Ovary (tissue), 9 donors: ENCODE data around the gene CARTPT. TPM values are rescaled to one million over a fixed set of nuclear protein-coding genes. Genes with fewer than 3 reads are reported as not detected.

Experiments used
- DNase-seq, 5 donors: peaks; one replicate each; pipeline ENCODE4 v3.0.0-alpha.2; 2019 to 2020
- H3K27ac ChIP-seq, 2 donors: fragments of 200-600 bp; one replicate each; pipeline versions ENCODE4 v1.5.1 to v1.8.0; 2019 to 2022
- H3K27me3 ChIP-seq: fragments of 200-600 bp; one replicate; pipeline ENCODE4 v1.8.0; 2022
- H3K36me3 ChIP-seq: fragments of 200-600 bp; sonication (generic); one replicate; pipeline ENCODE4 v1.5.1; 2019
- H3K4me1 ChIP-seq: one replicate; pipeline ENCODE4 v1.8.1; 2013; ENCODE audit warnings: mild to moderate bottlenecking, moderate library complexity; ENCODE audit not compliant: insufficient read depth
- H3K4me3 ChIP-seq: fragments of 200-600 bp; sonication (generic); one replicate; pipeline ENCODE4 v1.5.1; 2017
- H3K9me3 ChIP-seq, 2 donors: fragments of 200-600 bp in 1 of 2; sonication (generic) in 1 of 2; one replicate each; pipeline versions ENCODE4 v1.5.1 to v1.8.1; 2013 to 2019; ENCODE audit warnings: mild to moderate bottlenecking in 1 of 2, moderate library complexity in 1 of 2
- CTCF ChIP-seq, 3 donors: fragments of 450-650 bp in 2 of 3; fragments of 200-600 bp in 1 of 3; IDR thresholded peaks; one replicate each; pipeline versions ENCODE4 v1.5.1 to v1.8.0; 2016 to 2022; ENCODE audit warnings: antibody characterized with exemption in 3 of 3, mild to moderate bottlenecking in 1 of 3
- EP300 ChIP-seq: sonication (generic); formaldehyde crosslinking; IDR thresholded peaks from one replicate; pipeline ENCODE4 v1.6.1; 2017; ENCODE audit warnings: antibody characterized with exemption
- POLR2A ChIP-seq: fragments of 450-650 bp; IDR thresholded peaks from one replicate; pipeline ENCODE4 v1.6.1; 2017; ENCODE audit warnings: antibody characterized with exemption, mild to moderate bottlenecking, moderate library complexity
- WGBS, 3 donors: extraction: QIAGEN DNeasy Blood & Tissue Kit in 1 of 3; methylation state at CpG; one replicate each; pipeline versions ENCODE4 v1.1.5 to v1.1.7; 2013 to 2017; 5-methylcytosine and 5-hydroxymethylcytosine counted together
- intact Hi-C, 4 donors: fragments of 100-400 bp; cut with DNase I; formaldehyde crosslinking; loops; one replicate each; pipeline versions ENCODE4 v1.11.0 to v1.15.1; 2022 to 2023
- polyA plus RNA-seq, 2 donors: library from polyadenylated mRNA; stranded (reverse); fragments of 200-250 nt in 1 of 2; fragments of 350-450 nt in 1 of 2; fragmentation: Illumina TruSeq in 1 of 2; extraction: RNeasy Lipid Tissue Mini Kit (QIAGEN cat#74804) in 1 of 2; gene quantifications; one replicate each; pipeline ENCODE4 v1.2.3, GENCODE V29; 2013 to 2014
- total RNA-seq, 7 donors: library from RNA; depleted of rRNA in 2 of 7; stranded (reverse); fragments of >200 nt in 2 of 7; fragmentation: NEBNext Ultra II Directional in 3 of 7; extraction: Animal tissue kit (Norgen Biotek cat#: 25700) in 3 of 7; gene quantifications; one replicate each; pipeline versions ENCODE4 v1.1.0 to v1.2.4, GENCODE V29; 2016 to 2023
- donor health status: DM: no; HTN: no; CAD: no; lungs with moderate emphysema.
- donor health status: DM: no; HTN: no; CAD: no.
- donor health status: Bipolar disorder and iron deficiency.
- donor health status: DM: yes; HTN: yes; CAD: no.
- donor health status: DM: no; HTN: no; CAD: no.
- donor health status: DM: yes; HTN: yes; CAD: no.

CARTPT gene
- total and polyA plus RNA-seq, 9 donors = 0.63 TPM; not detected in 8

DNA sequence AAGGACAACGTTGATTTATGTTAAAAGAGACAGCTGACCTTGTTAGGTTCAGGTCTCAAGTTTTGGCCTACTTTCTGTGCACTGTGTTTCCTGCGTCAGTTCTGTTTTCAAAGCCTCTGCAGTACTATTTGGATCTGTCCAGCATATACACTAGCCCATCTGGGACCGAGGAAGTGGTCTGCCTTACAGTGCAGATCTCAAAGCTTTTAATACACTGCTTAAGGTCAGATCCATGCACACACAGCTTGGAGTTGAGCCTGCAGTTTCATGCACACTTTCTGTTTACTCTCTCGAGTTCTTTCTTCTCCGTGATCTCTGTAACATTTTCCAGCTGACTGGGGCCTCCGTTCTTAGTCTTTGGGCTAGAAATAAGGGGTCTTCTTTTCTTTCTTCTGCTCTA lies 24.1 kb downstream of the CARTPT start:
- H3K27me3 ChIP-seq = no peaks in the 10 kb centered on the region
- DNase-seq = no peak
- no peaks in the 10 kb centered on the region for H3K36me3 ChIP-seq
- no peak for TF ChIP-seq CTCF (IDR thresholded peaks at IDR 0.05)
- no peak for TF ChIP-seq POLR2A
- no peak for TF ChIP-seq EP300
- H3K4me3 ChIP-seq = no peak overlapping the region
- no peaks in the 10 kb centered on the region for H3K4me1 ChIP-seq
- H3K9me3 ChIP-seq = no peaks in the 10 kb centered on the region
- intact Hi-C loops = no loop called here
- WGBS, 3 donors = 10 to 21% (median 14%) methylated on average over 6 of the region's 6 CpGs
- H3K27ac ChIP-seq = no peak overlapping the region

DNA sequence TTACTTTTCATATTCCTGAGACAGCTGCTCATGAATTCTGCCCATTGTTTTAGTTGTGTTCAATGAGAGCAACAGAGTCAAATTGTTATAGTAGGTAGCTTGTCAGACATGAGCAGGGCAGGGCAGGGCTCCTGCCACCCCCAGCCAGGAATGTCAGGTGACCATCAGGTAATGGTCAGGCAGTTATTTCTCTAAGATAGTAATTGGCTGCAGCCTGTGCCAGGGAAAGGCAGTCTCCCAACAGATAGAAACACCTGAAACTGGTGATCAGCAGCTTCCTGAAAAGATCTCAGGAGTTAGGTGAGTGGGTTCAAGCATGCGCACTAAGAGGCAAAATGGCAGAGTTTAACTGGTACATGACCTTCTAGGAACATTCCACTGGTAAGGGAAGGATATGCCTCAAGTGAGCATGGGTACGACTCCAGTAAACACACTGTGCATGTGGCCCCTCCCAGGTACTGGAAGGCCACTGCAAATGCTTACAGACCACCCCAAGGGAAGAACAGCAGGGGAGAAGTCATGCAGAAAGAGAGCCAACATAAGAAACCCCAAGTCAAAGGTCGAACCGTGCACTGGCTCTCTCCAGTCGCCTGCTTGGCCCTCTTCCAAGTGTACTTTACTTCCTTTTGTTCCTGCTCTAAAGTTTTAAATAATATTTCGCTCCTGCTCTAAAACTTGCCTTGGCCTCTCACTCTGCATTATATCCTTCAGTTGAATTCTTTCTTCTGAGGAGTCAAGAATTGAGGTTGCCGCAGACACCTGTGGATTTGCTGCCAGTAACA lies 25.1 kb downstream of the CARTPT start:
- intact Hi-C loops = no loop called here

GRCh38 chr5:71747182-71747581 lies 28.1 kb downstream of the CARTPT start:
- no peaks in the 10 kb centered on the region for H3K27me3 ChIP-seq
- no peak overlapping the region for H3K27ac ChIP-seq
- TF ChIP-seq EP300 = no peak
- no peak for TF ChIP-seq CTCF (IDR thresholded peaks at IDR 0.05)
- TF ChIP-seq POLR2A = no peak
- no peak for DNase-seq
- no peaks in the 10 kb centered on the region for H3K36me3 ChIP-seq
- intact Hi-C loops = no loop called here
- H3K4me3 ChIP-seq = no peak overlapping the region
- 98 to 99% (median 98%) methylated on average over 3 of the region's 3 CpGs for WGBS, 3 donors
- H3K9me3 ChIP-seq = no peaks in the 10 kb centered on the region
- no peaks in the 10 kb centered on the region for H3K4me1 ChIP-seq

More for the DNA sequence above, 25.1 kb downstream of the CARTPT start:
- Histone ChIP-seq H3K27ac (no peak overlapping the region), H3K27me3 (no peaks in the 10 kb centered on the region), H3K9me3 (no peaks in the 10 kb centered on the region), H3K36me3 (no peaks in the 10 kb centered on the region), H3K4me1 (no peaks in the 10 kb centered on the region), H3K4me3 (no peak overlapping the region)
- 63 to 67% (median 66%) methylated on average over 7 of the region's 7 CpGs for WGBS, 3 donors
- no peak for DNase-seq
- TF ChIP-seq EP300 (no peak), CTCF (IDR thresholded peaks at IDR 0.05) (no peak)

DNA sequence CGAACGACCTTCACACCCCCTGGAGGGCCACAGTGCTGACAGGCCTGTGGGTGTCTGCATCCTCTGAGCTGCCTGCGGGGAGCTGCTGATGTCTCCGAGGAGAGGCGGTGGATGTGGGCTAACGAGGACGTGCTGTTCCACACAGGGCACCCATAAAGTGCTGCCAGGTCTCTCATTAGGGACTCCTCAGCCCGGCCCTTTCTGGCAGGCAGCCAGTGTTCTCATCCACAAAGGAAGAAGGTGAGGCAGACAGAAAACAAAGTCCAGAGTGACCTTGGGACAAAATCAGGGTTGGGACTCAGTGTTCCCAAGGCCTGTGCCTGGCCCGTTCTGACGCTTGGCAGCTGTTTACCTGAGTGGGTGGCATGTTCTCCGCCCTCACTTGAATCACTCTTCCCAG lies 29.3 kb downstream of the CARTPT start:
- intact Hi-C loops = no loop called here
- H3K4me3 ChIP-seq = no peak overlapping the region
- H3K9me3 ChIP-seq = no peaks in the 10 kb centered on the region
- peak in 4 of 5 donors; percentile 19 to 83 (median 50) for DNase-seq
- WGBS, 3 donors = 31 to 37% (median 33%) methylated on average over 11 of the region's 11 CpGs
- H3K36me3 ChIP-seq = no peaks in the 10 kb centered on the region
- TF ChIP-seq EP300 (no peak), CTCF (IDR thresholded peaks at IDR 0.05) (no peak), POLR2A (no peak)
- H3K27ac ChIP-seq = no peak overlapping the region
- no peaks in the 10 kb centered on the region for H3K4me1 ChIP-seq
- no peaks in the 10 kb centered on the region for H3K27me3 ChIP-seq
